Endothelial cell of umbilical vein (primary cell): ENCODE results near the gene XIRP1. TPM values are rescaled to one million over a fixed set of nuclear protein-coding genes. Genes with fewer than 3 reads are reported as not detected.

ENCODE experiments used
- BruUV-seq: library from RNA; stranded (reverse); fragments of 400-500 nt; replicated peaks from 2 replicates; lab custom pipeline; 2021; lab: Mats Ljungman, UMichigan
- CTCF ChIA-PET: fragments of 300-600, 350-600 bp; sonication (Branson Sonifier 250); formaldehyde crosslinking; loops from one replicate; lab custom pipeline; 2021; ENCODE audit warnings: antibody characterized with exemption, inconsistent platforms; lab: Charles Lee
- POLR2A ChIA-PET: fragments of 300-600, 350-600 bp; sonication (Branson Sonifier 250); formaldehyde crosslinking; loops from one replicate; lab custom pipeline; 2021; ENCODE audit warnings: antibody characterized with exemption, inconsistent platforms; lab: Charles Lee
- DNase-seq: peaks from one replicate; pipeline ENCODE4 v3.0.0-alpha.2; 2011; ENCODE audit warnings: low read depth, low spot score
- FAIRE-seq: peaks from 2 replicates; lab custom pipeline; 2011; peaks lifted over from hg19 to GRCh38; lab: Jason Lieb, UNC
- H2AFZ ChIP-seq: 2 replicates; pipeline ENCODE4 v1.6.0; 2012; ENCODE audit warnings: low read depth, low read length, control low read depth, inconsistent platforms
- H3K27ac ChIP-seq: 2 replicates; pipeline ENCODE4 v1.5.1; 2011; ENCODE audit warnings: low read depth, mild to moderate bottlenecking, control low read depth, low read length, moderate library complexity; ENCODE audit not compliant: insufficient read depth
- H3K27me3 ChIP-seq, 2 experiments: 2 replicates each; pipeline versions ENCODE4 v1.6.0 to v1.6.1; 2011; ENCODE audit warnings: low read length in 2 of 2, mixed read lengths in 1 of 2; ENCODE audit not compliant: control insufficient read depth in 2 of 2, insufficient read depth in 2 of 2
- H3K36me3 ChIP-seq, 2 experiments: 2 replicates in 1 of 2; 3 replicates in 1 of 2; pipeline ENCODE4 v1.5.1; 2011; ENCODE audit warnings: low read length in 2 of 2, mild to moderate bottlenecking in 1 of 2, moderate library complexity in 1 of 2; ENCODE audit not compliant: control insufficient read depth in 2 of 2, insufficient read depth in 2 of 2; ENCODE audit errors: extremely low read depth in 1 of 2
- H3K4me1 ChIP-seq: 3 replicates; pipeline ENCODE4 v1.5.1; 2011; ENCODE audit warnings: mild to moderate bottlenecking, low read length; ENCODE audit not compliant: control insufficient read depth, insufficient read depth; ENCODE audit errors: extremely low read depth
- H3K4me2 ChIP-seq: 2 replicates; pipeline ENCODE4 v1.6.1; 2011; ENCODE audit warnings: low read length, control low read depth, mixed read lengths; ENCODE audit not compliant: insufficient read depth
- H3K4me3 ChIP-seq, 3 experiments: fragments of 200-600 bp in 1 of 3; sonication (generic), shearing (Covaris generic) in 1 of 3; replicated peaks in 1 of 3; 2 replicates each; pipeline ENCODE4 v1.5.1; 2011 to 2016; ENCODE audit warnings: control low read depth in 3 of 3, low read length in 3 of 3, mild to moderate bottlenecking in 2 of 3, inconsistent platforms in 1 of 3, low read depth in 1 of 3, moderate library complexity in 1 of 3; ENCODE audit not compliant: insufficient read depth in 1 of 3
- H3K79me2 ChIP-seq: 2 replicates; pipeline ENCODE4 v1.6.0; 2012; ENCODE audit warnings: low read length, inconsistent platforms; ENCODE audit not compliant: control insufficient read depth, insufficient read depth
- H3K9ac ChIP-seq: replicated peaks from 2 replicates; pipeline ENCODE3; 2011; ENCODE audit warnings: low read length, control low read depth; ENCODE audit not compliant: insufficient read depth; ENCODE audit errors: extremely low read depth
- H3K9me1 ChIP-seq: replicated peaks from 3 replicates; pipeline ENCODE4 v1.6.0; 2011; ENCODE audit warnings: mild to moderate bottlenecking, low read length; ENCODE audit not compliant: control insufficient read depth, insufficient read depth; ENCODE audit errors: extremely low read depth
- H3K9me3 ChIP-seq: replicated peaks from 2 replicates; pipeline ENCODE4 v1.5.1; 2012; ENCODE audit warnings: low read length, inconsistent platforms; ENCODE audit not compliant: control insufficient read depth, insufficient read depth
- H4K20me1 ChIP-seq: replicated peaks from 2 replicates; pipeline ENCODE3; 2011; ENCODE audit warnings: mild to moderate bottlenecking, low read length; ENCODE audit not compliant: control insufficient read depth, insufficient read depth; ENCODE audit errors: extremely low read depth
- FOS ChIP-seq: IDR thresholded peaks from 2 replicates; pipeline ENCODE4 v1.6.1; 2011; ENCODE audit warnings: mild to moderate bottlenecking, low read length, moderate library complexity, borderline replicate concordance; ENCODE audit not compliant: insufficient read depth
- GATA2 ChIP-seq: IDR thresholded peaks from 2 replicates; pipeline ENCODE4 v1.7.0; 2011; ENCODE audit warnings: low read depth, mild to moderate bottlenecking, moderate library complexity, mixed read lengths, low read length; ENCODE audit not compliant: insufficient read length, insufficient read depth
- POLR2AphosphoS5 ChIP-seq: IDR thresholded peaks from 2 replicates; pipeline ENCODE4 v1.6.1; 2012; ENCODE audit warnings: low read depth, mild to moderate bottlenecking, control low read depth, low read length, moderate library complexity; ENCODE audit not compliant: insufficient read depth
- dilution Hi-C: fragments of 300-500 bp; cut with MboI; formaldehyde crosslinking; loops from one replicate; pipeline ENCODE4 v1.15.0; 2019; ENCODE audit warnings: low sequenced_read_pairs; ENCODE audit not compliant: extremely low pct_ligation_motif_present
- intact Hi-C: fragments of 100-400 bp; cut with micrococcal nuclease; formaldehyde crosslinking; loops from one replicate; pipeline ENCODE4 v1.10.0; 2022
- polyA plus RNA-seq, 4 experiments: library from polyadenylated mRNA; depleted of rRNA in 3 of 4; stranded (reverse) in 3 of 4; unstranded in 1 of 4; fragments of >200 nt; gene quantifications; 2 replicates each; pipeline versions ENCODE4 v1.2.1 to v1.2.3, GENCODE V29; 2011 to 2012; ENCODE audit warnings: missing spikeins in 1 of 4
- total RNA-seq: library from RNA; stranded (reverse); gene quantifications from 2 replicates; pipeline ENCODE4 v1.2.3, GENCODE V29; 2021
- TF ChIP-seq, protein P1 (sequence below): IDR thresholded peaks from 2 replicates; pipeline ENCODE4 v1.6.1; 2011; ENCODE audit not compliant: insufficient read depth, insufficient read length
- TF ChIP-seq, protein P2 (sequence below), 2 donors: IDR thresholded peaks; 1 replicate in 1 of 2; 2 replicates in 1 of 2; pipeline ENCODE4 v1.5.1; 2011; ENCODE audit warnings: low read length in 2 of 2, mild to moderate bottlenecking in 2 of 2, moderate library complexity in 2 of 2, control low read depth in 1 of 2, inconsistent platforms in 1 of 2, low read depth in 1 of 2; ENCODE audit not compliant: insufficient read depth in 1 of 2; ENCODE audit errors: extremely low read depth in 1 of 2

XIRP1 gene
- total and polyA plus RNA-seq, 2 donors (not counting 3 experiments of a cell fraction or from before 2014, with no cell fraction given), result not detected

DNA sequence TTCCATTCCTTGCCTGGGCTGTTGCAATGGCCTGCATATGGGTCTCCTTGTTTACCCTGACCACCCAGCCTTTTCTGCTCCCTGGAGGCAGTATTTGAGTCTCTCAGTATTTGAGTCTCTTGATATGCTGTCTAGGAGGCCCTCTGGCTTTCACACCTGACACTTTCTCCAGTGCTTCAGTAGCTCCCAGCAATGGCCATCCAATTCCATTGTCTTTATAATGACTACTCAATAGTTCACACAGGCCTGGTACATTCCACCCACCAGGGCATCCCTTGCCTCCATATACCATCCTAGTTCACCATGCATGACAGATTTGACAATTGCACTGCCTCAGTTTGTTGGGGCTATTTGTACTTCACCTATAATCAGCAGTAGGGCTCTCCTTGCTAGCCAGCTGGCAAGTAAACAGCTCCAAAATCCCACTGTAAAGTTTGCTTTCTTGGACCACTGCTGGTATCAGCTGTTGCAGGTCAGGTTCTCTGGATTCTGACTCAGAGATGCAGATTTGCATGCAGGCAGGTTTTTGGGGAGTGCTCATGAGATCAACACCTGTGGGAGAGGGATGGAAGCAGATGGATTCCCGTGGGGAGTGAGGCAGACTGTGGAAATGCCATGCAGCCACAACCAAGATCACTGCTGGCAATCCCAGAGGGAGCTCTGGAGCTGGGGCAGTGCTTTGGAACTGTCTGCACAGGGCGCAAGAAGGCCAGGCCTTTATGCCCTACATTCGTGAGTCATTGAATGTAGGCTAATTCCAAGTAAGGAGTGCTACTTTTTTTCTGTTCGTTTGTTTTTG, 19.1 kb upstream of the XIRP1 start:
- H3K79me2 ChIP-seq, result no peaks in the 10 kb centered on the region
- no TSS peak for BruUV-seq
- POLR2A ChIA-PET, result no interaction called here
- no peak overlapping the region for H2AFZ ChIP-seq
- no peak overlapping the region for H3K4me3 ChIP-seq
- H3K9me1 ChIP-seq, result no peaks in the 10 kb centered on the region
- CTCF ChIA-PET, result interaction anchor here (0.6 to 1.9 kb wide), 3 partner anchors 36 to 85 kb away, joined by 3 to 6 read pairs (median 5); no protein-coding TSS in a partner anchor
- intact Hi-C loops, result no loop called here
- no peaks in the 10 kb centered on the region for H3K4me1 ChIP-seq
- peaks cover 4 to 15% of the 10 kb centered on the region in 2 experiments for H3K27me3 ChIP-seq
- no peak overlapping the region for H3K4me2 ChIP-seq
- TF ChIP-seq, protein P1, sequence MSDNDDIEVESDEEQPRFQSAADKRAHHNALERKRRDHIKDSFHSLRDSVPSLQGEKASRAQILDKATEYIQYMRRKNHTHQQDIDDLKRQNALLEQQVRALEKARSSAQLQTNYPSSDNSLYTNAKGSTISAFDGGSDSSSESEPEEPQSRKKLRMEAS, result no peak
- TF ChIP-seq GATA2, result no peak
- TF ChIP-seq, protein P2, sequence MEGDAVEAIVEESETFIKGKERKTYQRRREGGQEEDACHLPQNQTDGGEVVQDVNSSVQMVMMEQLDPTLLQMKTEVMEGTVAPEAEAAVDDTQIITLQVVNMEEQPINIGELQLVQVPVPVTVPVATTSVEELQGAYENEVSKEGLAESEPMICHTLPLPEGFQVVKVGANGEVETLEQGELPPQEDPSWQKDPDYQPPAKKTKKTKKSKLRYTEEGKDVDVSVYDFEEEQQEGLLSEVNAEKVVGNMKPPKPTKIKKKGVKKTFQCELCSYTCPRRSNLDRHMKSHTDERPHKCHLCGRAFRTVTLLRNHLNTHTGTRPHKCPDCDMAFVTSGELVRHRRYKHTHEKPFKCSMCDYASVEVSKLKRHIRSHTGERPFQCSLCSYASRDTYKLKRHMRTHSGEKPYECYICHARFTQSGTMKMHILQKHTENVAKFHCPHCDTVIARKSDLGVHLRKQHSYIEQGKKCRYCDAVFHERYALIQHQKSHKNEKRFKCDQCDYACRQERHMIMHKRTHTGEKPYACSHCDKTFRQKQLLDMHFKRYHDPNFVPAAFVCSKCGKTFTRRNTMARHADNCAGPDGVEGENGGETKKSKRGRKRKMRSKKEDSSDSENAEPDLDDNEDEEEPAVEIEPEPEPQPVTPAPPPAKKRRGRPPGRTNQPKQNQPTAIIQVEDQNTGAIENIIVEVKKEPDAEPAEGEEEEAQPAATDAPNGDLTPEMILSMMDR (IDR thresholded peaks at IDR 0.05; ENCODE audit: extremely low read depth in 1 of 2, insufficient read depth in 1 of 2, low read depth in 1 of 2, low read length in 2 of 2), result no peak
- TF ChIP-seq FOS, result no peak
- no peak for TF ChIP-seq POLR2AphosphoS5
- H3K9me3 ChIP-seq, result no peaks in the 10 kb centered on the region
- H4K20me1 ChIP-seq, result no peaks in the 10 kb centered on the region
- no peaks in the 10 kb centered on the region for H3K36me3 ChIP-seq
- dilution Hi-C loops, result no loop called here
- FAIRE-seq (no peak), DNase-seq (no peak)
- no peak overlapping the region for H3K9ac ChIP-seq
- no peak overlapping the region for H3K27ac ChIP-seq
